MCF 10A (cell line): ENCODE measurements around the gene HTATSF1. TPM values are rescaled to one million over a fixed set of nuclear protein-coding genes. Genes with fewer than 3 reads are reported as not detected.
A peak's percentile ranks its signal among the peaks of the same experiment; 100 is the strongest.

Experiments used
- BruUV-seq: library from RNA; stranded (reverse); fragments of 400-500 nt; replicated peaks from 2 replicates; lab custom pipeline; 2021; lab: Mats Ljungman, UMichigan
- CTCF ChIA-PET: fragments of 300-600 bp; sonication (Branson Sonifier 250); formaldehyde crosslinking; extraction: SDS; loops from one replicate; lab custom pipeline; 2021; ENCODE audit warnings: antibody characterized with exemption, inconsistent platforms; lab: Yijun Ruan, JAX
- POLR2A ChIA-PET: fragments of 300-600, 350-650 bp; sonication (Branson Sonifier 250); formaldehyde crosslinking; extraction: SDS; loops from one replicate; lab custom pipeline; 2020; ENCODE audit warnings: antibody characterized with exemption, inconsistent platforms; lab: Yijun Ruan, JAX
- DNase-seq: peaks from one replicate; pipeline ENCODE4 v3.0.0-alpha.2; 2018; ENCODE audit not compliant: unreplicated experiment
- H3K27ac Mint-ChIP-seq: one replicate; pipeline ENCODE4 v1.8.0; 2022; ENCODE audit warnings: mild to moderate bottlenecking, low read depth, mixed read lengths; ENCODE audit not compliant: unreplicated experiment
- H3K27me3 Mint-ChIP-seq: one replicate; pipeline ENCODE4 v1.8.0; 2022; ENCODE audit warnings: mixed read lengths; ENCODE audit not compliant: insufficient read depth, unreplicated experiment
- H3K36me3 Mint-ChIP-seq: one replicate; pipeline ENCODE4 v1.8.0; 2022; ENCODE audit warnings: mild to moderate bottlenecking, moderate library complexity, mixed read lengths; ENCODE audit not compliant: insufficient read depth, unreplicated experiment
- H3K4me1 Mint-ChIP-seq: one replicate; pipeline ENCODE4 v1.8.0; 2022; ENCODE audit warnings: mixed read lengths; ENCODE audit not compliant: insufficient read depth, unreplicated experiment
- H3K4me3 Mint-ChIP-seq: one replicate; pipeline ENCODE4 v1.8.0; 2022; ENCODE audit warnings: mild to moderate bottlenecking, moderate library complexity, mixed read lengths; ENCODE audit not compliant: unreplicated experiment
- H3K9me3 Mint-ChIP-seq: one replicate; pipeline ENCODE4 v1.8.0; 2022; ENCODE audit warnings: mixed read lengths; ENCODE audit not compliant: unreplicated experiment
- CTCF ChIP-seq: fragments of 200-600 bp; IDR thresholded peaks from one replicate; pipeline ENCODE4 v1.8.0; 2022; ENCODE audit warnings: antibody characterized with exemption, mild to moderate bottlenecking; ENCODE audit not compliant: unreplicated experiment
- intact Hi-C: fragments of 100-400 bp; cut with micrococcal nuclease; formaldehyde crosslinking; loops from 2 replicates; pipeline ENCODE4 v1.14.1; 2022
- total RNA-seq: library from RNA; stranded (reverse); gene quantifications from 2 replicates; pipeline ENCODE4 v1.2.3, GENCODE V29; 2022

Gene HTATSF1
- total RNA-seq, 1 experiment from 2014 or later: 23.3 TPM

GRCh38 chrX:136495043-136495442 lies 2.3 kb upstream of the HTATSF1 start:
- Mint-ChIP-seq H3K27me3 (peaks cover 31% of the 10 kb centered on the region), H3K36me3 (no peaks in the 10 kb centered on the region), H3K4me1 (no peaks in the 10 kb centered on the region), H3K4me3 (no peak overlapping the region), H3K27ac (no peak overlapping the region), H3K9me3 (no peaks in the 10 kb centered on the region)
- BruUV-seq: no TSS peak
- intact Hi-C loops: loop anchor here (10.0 kb wide), 2 partner anchors 200 to 470 kb away; no protein-coding TSS in a partner anchor
- DNase-seq: no peak
- no peak for TF ChIP-seq CTCF
- ChIA-PET POLR2A (interaction anchor here (0.5 kb wide), 1 partner anchor 13 kb away, joined by 3 read pairs; no protein-coding TSS in a partner anchor), CTCF (no interaction called here)

GRCh38 chrX:136496186-136496763 lies 1.1 kb upstream of the HTATSF1 start:
- no peak for TF ChIP-seq CTCF
- H3K4me1 Mint-ChIP-seq: no peaks in the 10 kb centered on the region
- H3K4me3 Mint-ChIP-seq: peak overlapping the region; percentile 81
- ChIA-PET POLR2A (interaction anchor here (1.1 to 1.2 kb wide), 2 partner anchors 11 to 293 kb away, joined by 3 read pairs; no protein-coding TSS in a partner anchor), CTCF (interaction anchor here (0.6 kb wide), 1 partner anchor 870 kb away, joined by 3 read pairs; no protein-coding TSS in a partner anchor)
- H3K9me3 Mint-ChIP-seq: no peaks in the 10 kb centered on the region
- peaks cover 22% of the 10 kb centered on the region for H3K27me3 Mint-ChIP-seq
- intact Hi-C loops: loop anchor here (2.0 to 10.0 kb wide), 3 partner anchors 199 to 471 kb away; no protein-coding TSS in a partner anchor
- peak overlapping the region; percentile 89 for H3K27ac Mint-ChIP-seq
- TSS peak; percentile 92 for BruUV-seq
- DNase-seq: no peak
- H3K36me3 Mint-ChIP-seq: peaks cover 4% of the 10 kb centered on the region

- Mint-ChIP-seq H3K4me1 (no peaks in the 10 kb centered on the region), H3K36me3 (peaks cover 11% of the 10 kb centered on the region), H3K4me3 (peak overlapping the region; percentile 81), H3K27me3 (peaks cover 22% of the 10 kb centered on the region), H3K9me3 (no peaks in the 10 kb centered on the region), H3K27ac (peak overlapping the region; percentile 89)
- ChIA-PET POLR2A (interaction anchor here (1.0 to 1.2 kb wide), 3 partner anchors 12 to 294 kb away, joined by 3 to 4 read pairs (median 3); no protein-coding TSS in a partner anchor), CTCF (interaction anchor here (0.6 kb wide), 1 partner anchor 871 kb away, joined by 3 read pairs; no protein-coding TSS in a partner anchor)
- TF ChIP-seq CTCF: no peak
- peak; percentile 87 for DNase-seq
- BruUV-seq: no TSS peak
- intact Hi-C loops: loop anchor here (1.0 to 10.0 kb wide), 4 partner anchors 80 to 472 kb away; no protein-coding TSS in a partner anchor
Measured at GRCh38 chrX:136496764-136497555, 432 bp upstream of the HTATSF1 start.

GRCh38 chrX:136519069-136519468 lies 21.7 kb downstream of the HTATSF1 start:
- Mint-ChIP-seq H3K4me3 (no peak overlapping the region), H3K4me1 (no peaks in the 10 kb centered on the region), H3K9me3 (peaks cover 6% of the 10 kb centered on the region), H3K27me3 (peaks cover under 1% of the 10 kb centered on the region), H3K27ac (no peak overlapping the region), H3K36me3 (no peaks in the 10 kb centered on the region)
- TF ChIP-seq CTCF: no peak
- POLR2A ChIA-PET: no interaction called here
- CTCF ChIA-PET: no interaction called here
- intact Hi-C loops: no loop called here
- BruUV-seq: no TSS peak
- no peak for DNase-seq
